Body of pancreas (tissue), 4 donors: ENCODE data around the gene MPL.

Experiments
- CTCF ChIP-seq, 7 experiments: fragments of 450-650 bp in 4 of 7; fragments of 200-600 bp in 3 of 7; sonication (generic) in 3 of 7; IDR thresholded peaks; one replicate each; pipeline ENCODE4 v1.5.1; 2016 to 2019; ENCODE audit warnings: antibody characterized with exemption in 7 of 7
- POLR2A ChIP-seq, 3 donors: fragments of 450-650 bp; IDR thresholded peaks; one replicate each; pipeline ENCODE4 v1.6.1; 2016; ENCODE audit warnings: antibody characterized with exemption in 3 of 3, mild to moderate bottlenecking in 2 of 3

DNA sequence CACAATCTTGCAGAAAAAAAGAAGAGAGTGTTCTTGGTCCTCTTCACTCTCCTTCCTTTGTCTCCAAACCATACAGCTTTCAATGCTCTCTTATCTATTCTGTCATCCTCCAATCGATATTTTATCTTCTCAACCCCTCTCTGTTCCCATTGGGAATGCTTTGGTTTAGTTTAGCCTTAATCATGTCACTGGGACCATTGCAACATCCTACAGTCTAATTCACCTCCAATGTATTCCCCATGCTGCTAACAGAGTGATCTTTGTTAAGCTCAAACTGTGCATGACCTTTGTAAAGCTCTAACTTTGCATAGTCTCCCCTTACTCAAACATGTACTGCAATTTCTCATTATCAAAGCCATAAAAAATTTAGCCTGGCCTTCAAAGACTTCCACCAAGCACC lies 2.9 kb downstream of the MPL start:
- TF ChIP-seq CTCF (IDR thresholded peaks at IDR 0.05) (no peak), POLR2A (IDR thresholded peaks at IDR 0.05) (no peak)
